ENCODE measurements around the gene UBE2M. TPM values are rescaled to one million over a fixed set of nuclear protein-coding genes. Genes with fewer than 3 reads are reported as not detected.

Gene UBE2M
- total RNA-seq, 2 experiments from 2014 or later = 87.5 to 92.4 TPM

DNA sequence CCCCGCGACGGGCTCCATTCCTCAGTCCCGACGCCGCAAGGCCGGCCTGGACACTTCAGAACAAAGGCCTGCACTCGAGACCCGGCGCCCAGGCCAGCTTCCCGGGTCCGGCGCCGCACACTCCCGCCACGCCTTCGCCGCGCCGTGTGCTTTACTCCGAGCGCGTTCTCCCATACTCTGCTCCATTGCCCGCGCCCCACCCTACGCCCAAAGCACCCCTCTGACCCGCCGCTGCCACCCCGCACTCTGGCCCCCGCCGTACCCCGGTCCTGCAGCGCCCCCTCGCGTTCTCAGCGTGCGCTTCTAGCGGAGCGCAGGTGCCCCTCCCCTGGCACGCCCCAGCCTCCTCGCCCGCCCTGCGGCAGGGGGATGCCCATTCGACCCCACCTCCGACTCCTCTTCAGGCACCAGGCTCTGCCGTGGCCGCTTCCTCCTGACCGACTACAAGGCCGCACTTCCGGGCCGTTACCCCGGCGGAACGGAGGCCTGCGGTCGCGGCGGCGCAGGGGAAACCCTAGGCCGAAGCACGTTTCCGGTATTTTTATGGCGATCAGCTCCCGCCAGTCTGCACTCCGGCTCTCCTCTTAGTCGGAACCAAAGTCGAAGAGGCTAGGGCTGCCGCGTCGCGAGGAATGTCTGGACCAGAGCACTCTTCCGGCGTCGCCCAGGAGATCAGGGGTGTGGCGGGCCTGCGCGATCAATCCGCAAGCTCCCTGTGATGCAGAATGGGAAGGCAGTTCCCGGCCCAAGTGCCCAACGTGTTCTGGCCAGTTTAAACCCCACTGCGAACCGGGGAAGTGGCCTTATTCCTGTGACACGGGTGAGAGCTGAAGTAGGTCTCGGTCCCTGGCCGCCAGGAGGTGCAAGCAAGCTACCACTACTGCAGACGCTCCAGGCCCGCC lies 38.8 kb downstream of the UBE2M start, which contains the start of gene ZBTB45:
TSS of gene ZBTB45 (minus strand) at position 456 of the 902 bp plus-strand sequence. CDS start 2,137 bp downstream, outside the sequence.
- peak; percentile 92 for DNase-seq
- Mint-ChIP-seq H3K4me3 (peak within 1 kb of the TSS; percentile 94), H3K4me1 (peaks cover 46% of the 10 kb centered on the region), H3K9me3 (no peaks in the 10 kb centered on the region), H3K27ac (peak within 1 kb of the TSS; percentile 99), H3K36me3 (ENCODE audit: low read depth) (peaks cover 31% of the 10 kb centered on the region), H3K27me3 (no peaks in the 10 kb centered on the region)
- POLR2A ChIA-PET = interaction anchor here (0.7 to 4.2 kb wide), 35 partner anchors 9 to 838 kb away, joined by 3 to 57 read pairs (median 4); partner anchors contain the start of genes CHMP2A, ERVK3-1, MZF1 and RPS5
- CTCF ChIA-PET = interaction anchor here (0.6 to 3.0 kb wide), 46 partner anchors 9 to 517 kb away, joined by 3 to 49 read pairs (median 4); partner anchors contain the start of genes CHMP2A, TRIM28, UBE2M and ZNF132

DNA sequence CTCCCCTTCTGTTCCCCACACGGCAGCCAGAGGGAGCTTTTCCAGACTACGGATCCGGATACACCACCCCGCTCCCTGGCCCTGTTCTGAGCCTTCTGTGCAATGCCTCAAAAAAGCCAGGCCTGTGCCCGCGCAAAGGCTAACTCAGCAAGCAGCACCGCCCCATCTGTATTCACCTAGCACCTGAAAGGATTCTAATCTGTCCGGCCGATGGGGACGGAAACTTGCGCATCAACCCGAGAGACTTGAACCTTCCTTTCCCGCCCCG lies 39.4 kb downstream of the UBE2M start:
- ChIA-PET POLR2A (interaction anchor here (0.9 to 4.2 kb wide), 20 partner anchors 9 to 365 kb away, joined by 3 to 57 read pairs (median 4); partner anchors contain the start of genes CHMP2A, MZF1, RPS5 and TRIM28), CTCF (interaction anchor here (0.7 to 3.0 kb wide), 19 partner anchors 14 to 336 kb away, joined by 3 to 49 read pairs (median 6); partner anchors contain the start of genes CHMP2A, UBE2M and ZNF274)
- peak; percentile 60 for DNase-seq
- Mint-ChIP-seq H3K4me3 (peak overlapping the region; percentile 94), H3K27me3 (no peaks in the 10 kb centered on the region), H3K9me3 (no peaks in the 10 kb centered on the region), H3K27ac (peak overlapping the region; percentile 99), H3K36me3 (ENCODE audit: low read depth) (peaks cover 31% of the 10 kb centered on the region), H3K4me1 (peaks cover 51% of the 10 kb centered on the region)

DNA sequence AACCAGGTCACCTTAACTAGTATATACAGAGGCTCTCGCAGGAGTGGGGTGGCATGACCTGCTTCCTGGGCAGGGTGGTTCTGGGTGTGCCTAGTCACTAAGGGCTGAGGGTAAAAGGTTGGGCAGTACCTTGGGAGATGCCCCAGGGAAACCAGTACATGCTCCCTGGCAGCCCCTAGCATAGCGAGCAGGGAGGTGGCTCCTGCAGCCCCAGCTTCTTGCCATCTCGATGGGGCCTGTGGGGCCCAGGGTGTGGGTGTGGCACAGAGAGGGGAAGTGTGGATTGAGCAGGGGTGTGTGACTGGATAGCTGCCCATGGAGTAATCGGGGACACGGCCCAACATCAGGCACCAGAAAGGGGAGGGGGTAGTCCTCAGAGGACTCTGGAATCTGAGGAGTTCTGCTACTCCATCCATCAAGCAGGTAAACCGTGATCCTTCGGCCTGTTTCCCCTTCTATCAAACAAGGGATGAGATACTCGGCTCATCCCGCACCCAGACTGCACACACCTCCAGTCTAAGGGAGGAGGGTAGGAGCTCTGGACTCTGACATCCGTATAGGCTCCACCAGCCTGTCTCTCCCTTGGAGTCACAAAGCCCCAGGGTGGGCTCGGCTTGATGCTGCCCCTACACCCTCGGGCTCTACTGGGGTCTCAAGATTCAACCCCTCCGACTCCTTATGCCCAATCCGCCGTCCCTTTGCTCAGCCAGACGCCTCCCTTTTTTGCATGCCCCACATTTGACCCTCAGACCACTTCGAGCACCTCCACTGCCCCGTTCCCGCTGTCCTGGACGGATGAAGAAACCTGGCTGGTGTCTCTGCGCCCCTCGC lies 39.9 kb downstream of the UBE2M start:
- no peak for DNase-seq
- Mint-ChIP-seq H3K9me3 (no peaks in the 10 kb centered on the region), H3K4me1 (peaks cover 57% of the 10 kb centered on the region), H3K27me3 (no peaks in the 10 kb centered on the region), H3K27ac (peak overlapping the region; percentile 99), H3K4me3 (peak overlapping the region; percentile 94), H3K36me3 (ENCODE audit: low read depth) (peaks cover 31% of the 10 kb centered on the region)
- CTCF ChIA-PET = interaction anchor here (0.6 to 3.0 kb wide), 21 partner anchors 14 to 336 kb away, joined by 3 to 49 read pairs (median 6); partner anchors contain the start of genes CHMP2A, UBE2M and ZNF274
- POLR2A ChIA-PET = interaction anchor here (0.9 to 4.2 kb wide), 19 partner anchors 10 to 365 kb away, joined by 3 to 57 read pairs (median 5); partner anchors contain the start of genes CHMP2A, MZF1, RPS5 and TRIM28

DNA sequence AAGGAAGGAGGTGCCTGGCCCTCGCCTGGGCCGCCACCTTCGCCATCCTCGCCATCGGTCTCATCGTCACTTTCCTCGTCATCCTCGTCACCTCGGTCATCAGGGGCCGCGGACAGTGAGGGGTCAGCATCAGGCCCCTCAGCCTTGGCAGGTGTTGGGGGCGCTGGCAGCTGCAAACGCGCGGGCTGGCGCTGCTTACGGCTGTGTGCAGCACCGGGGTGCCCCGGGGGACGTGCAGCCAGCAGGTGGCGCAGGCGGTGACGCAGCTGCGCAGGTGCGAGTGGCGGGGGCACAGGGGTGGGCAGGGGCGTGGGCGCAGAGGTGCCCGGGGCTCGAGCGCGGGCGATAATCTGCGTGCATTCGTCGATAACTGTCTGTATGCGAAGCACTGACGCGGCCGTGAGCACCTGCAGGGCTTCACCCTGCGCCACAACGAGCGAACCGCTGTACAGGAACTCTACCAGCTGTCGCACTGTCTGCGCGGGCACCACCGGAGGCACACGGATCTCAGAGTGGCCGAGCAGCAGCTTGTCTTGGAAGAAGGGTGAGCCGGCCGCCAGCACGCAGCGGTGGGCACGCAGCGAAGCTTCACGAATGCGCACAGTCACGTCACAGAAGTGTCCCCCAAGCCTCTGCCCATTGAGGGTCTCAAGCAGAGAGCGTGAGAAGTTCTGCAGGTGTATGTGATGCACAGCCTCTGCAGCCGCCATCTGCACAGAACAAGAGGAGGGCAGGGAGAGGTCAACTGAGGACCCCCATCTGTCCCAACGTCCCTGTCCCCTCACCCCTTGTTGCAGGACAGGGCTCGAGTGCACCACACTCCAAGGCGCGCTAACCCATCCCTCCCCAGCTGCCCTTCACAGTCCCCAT lies 41.2 kb downstream of the UBE2M start:
- Mint-ChIP-seq H3K36me3 (ENCODE audit: low read depth) (peaks cover 31% of the 10 kb centered on the region), H3K4me1 (peaks cover 60% of the 10 kb centered on the region), H3K27me3 (no peaks in the 10 kb centered on the region), H3K9me3 (no peaks in the 10 kb centered on the region), H3K27ac (peak overlapping the region; percentile 26), H3K4me3 (peak overlapping the region; percentile 21)
- ChIA-PET CTCF (interaction anchor here (1.2 kb wide), 2 partner anchors 63 to 64 kb away, joined by 3 read pairs; no protein-coding TSS in a partner anchor), POLR2A (interaction anchor here (3.3 to 4.2 kb wide), 5 partner anchors 28 to 63 kb away, joined by 19 to 57 read pairs (median 43); partner anchors contain the start of genes CHMP2A, TRIM28 and UBE2M)
- DNase-seq = no peak

DNA sequence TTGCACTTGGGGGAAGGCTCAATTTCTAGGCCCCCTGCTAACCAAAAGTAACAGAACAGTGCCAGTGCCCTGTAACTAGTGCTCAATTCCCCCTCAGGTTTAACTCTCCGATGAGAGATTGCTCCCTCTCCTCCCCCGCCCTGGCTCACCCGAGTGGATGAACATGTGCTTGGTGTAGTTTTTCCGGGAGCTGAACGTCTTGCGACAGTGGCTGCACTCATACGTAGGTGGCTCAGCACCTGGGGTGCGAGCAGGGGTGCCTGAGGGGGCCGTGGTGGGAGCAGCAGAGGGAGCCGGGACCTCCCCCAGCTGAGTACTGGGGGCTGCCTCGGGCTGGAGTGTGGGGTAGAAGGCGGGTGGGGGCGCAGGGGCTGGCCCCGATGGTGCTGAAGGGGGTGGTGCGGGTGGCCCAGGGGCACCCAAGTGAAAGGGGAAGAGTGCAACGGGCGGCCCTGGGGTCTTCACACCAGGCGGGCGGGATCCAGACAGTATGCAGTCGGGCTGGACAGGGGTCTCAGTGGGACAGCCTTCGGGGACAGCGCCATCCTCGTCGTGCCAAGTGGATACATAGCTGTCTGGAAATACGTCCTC lies 42.1 kb downstream of the UBE2M start:
- no peak overlapping the region for H3K4me3 Mint-ChIP-seq
- no peaks in the 10 kb centered on the region for H3K27me3 Mint-ChIP-seq
- no peak for DNase-seq
- H3K9me3 Mint-ChIP-seq = no peaks in the 10 kb centered on the region
- ChIA-PET POLR2A (no interaction called here), CTCF (interaction anchor here (1.2 kb wide), 1 partner anchor 65 kb away, joined by 3 read pairs; no protein-coding TSS in a partner anchor)
- H3K36me3 Mint-ChIP-seq (ENCODE audit: low read depth) = peaks cover 31% of the 10 kb centered on the region
- H3K27ac Mint-ChIP-seq = peak overlapping the region; percentile 59
- H3K4me1 Mint-ChIP-seq = peaks cover 57% of the 10 kb centered on the region

DNA sequence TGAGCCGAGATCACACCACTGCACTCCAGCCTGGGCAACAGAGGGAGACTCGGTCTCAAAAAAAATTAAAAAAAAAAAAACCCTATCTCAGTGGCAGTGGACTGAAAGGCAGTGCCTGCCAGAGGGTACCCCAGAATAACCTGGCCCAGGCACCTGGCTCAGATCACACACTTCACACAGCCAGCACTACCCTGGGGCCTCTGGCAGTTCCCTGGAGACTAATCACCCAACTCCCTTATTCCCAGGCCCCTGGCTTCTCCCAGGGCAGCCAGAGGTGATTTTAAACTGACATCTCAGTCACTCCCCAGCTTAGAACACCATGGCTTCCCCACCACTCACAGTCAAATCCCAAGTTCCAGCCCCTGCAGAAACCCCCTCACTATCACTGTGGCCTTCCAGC lies 43.2 kb downstream of the UBE2M start:
- CTCF ChIA-PET = no interaction called here
- Mint-ChIP-seq H3K27me3 (no peaks in the 10 kb centered on the region), H3K4me3 (peak overlapping the region; percentile 28), H3K27ac (peak overlapping the region; percentile 59), H3K4me1 (peaks cover 53% of the 10 kb centered on the region), H3K36me3 (ENCODE audit: low read depth) (peaks cover 31% of the 10 kb centered on the region), H3K9me3 (no peaks in the 10 kb centered on the region)
- no peak for DNase-seq
- POLR2A ChIA-PET = interaction anchor here (1.2 to 2.5 kb wide), 3 partner anchors 16 to 60 kb away, joined by 3 to 13 read pairs (median 7); partner anchors contain the start of gene CHMP2A

DNA sequence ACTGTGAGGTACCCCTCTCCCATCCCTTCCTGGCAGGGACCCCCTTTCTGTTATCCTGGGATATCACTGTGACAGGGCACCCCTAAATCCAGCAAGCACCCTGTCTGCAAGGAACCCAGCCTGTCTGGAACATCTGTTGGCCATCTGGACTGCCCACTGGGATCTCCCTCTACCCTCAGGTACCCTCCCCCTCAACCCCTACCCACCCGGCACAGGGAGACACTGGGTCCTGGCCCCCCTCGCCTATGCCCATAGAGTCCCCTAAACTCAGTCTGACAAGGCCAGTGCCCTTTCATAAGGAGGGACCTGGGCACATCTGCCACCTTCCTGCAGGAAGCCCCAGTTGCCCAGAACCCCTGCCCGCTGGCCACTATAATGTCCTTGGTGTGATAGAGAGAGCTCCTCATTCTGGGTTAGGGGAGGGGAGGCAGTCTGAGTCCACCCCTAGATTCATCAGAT lies 43.8 kb downstream of the UBE2M start:
- H3K36me3 Mint-ChIP-seq (ENCODE audit: low read depth) = peaks cover 30% of the 10 kb centered on the region

DNA sequence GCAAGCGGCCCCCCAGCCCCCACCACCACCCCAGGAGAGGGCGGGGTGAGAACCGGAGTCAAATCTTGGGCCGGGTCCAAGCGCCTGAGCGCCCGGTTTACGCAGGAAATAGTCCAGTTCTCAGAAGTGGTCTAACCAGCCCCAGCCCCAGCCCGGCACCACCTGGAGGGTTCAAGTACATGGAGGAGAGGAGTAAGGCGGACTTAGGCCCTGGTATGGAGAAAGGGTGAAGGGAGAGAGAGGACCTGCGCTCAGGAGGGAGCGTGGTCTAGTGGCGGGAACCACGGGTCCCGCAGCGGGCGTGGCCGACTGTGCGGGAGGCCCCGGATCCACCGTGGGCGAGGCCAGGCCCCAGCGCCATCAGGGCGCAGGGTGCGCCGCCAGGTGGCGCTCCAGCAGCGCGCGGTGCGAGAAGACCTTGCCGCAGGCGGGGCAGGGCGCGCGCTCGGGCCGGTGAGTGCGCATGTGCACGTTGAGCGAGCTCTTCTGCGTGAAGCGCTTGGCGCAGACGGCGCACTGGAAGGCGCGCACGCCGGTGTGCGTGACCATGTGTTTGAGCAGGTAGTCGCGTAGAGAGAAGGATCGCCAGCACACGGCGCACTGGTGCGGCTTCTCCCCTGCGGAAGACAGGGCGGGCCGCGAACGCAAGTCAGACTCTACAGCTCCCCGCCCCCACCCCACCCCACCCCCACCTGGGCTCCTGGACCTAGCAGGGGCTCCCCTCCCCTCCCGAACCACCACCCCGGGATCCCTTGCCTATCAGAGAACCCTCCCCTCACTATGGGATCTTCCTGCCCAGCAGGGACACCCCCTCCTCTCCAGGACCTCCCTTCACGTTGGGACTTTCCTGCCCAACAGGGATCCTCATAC lies 44.5 kb downstream of the UBE2M start:
- Mint-ChIP-seq H3K27ac (peak overlapping the region; percentile 84), H3K36me3 (ENCODE audit: low read depth) (peaks cover 23% of the 10 kb centered on the region), H3K4me3 (peak overlapping the region; percentile 80), H3K27me3 (no peaks in the 10 kb centered on the region), H3K4me1 (peaks cover 46% of the 10 kb centered on the region), H3K9me3 (no peaks in the 10 kb centered on the region)
- CTCF ChIA-PET = interaction anchor here (0.6 to 2.1 kb wide), 35 partner anchors 8 to 1049 kb away, joined by 3 to 33 read pairs (median 3); partner anchors contain the start of genes CHMP2A, TRIM28, UBE2M and ZNF132
- peak; percentile 97 for DNase-seq
- POLR2A ChIA-PET = interaction anchor here (0.8 to 2.5 kb wide), 12 partner anchors 13 to 330 kb away, joined by 3 to 13 read pairs (median 5); partner anchors contain the start of genes CHMP2A, TRIM28, UBE2M and ZNF274

More for the DNA sequence above, 43.8 kb downstream of the UBE2M start:
- Mint-ChIP-seq H3K9me3 (no peaks in the 10 kb centered on the region), H3K27me3 (no peaks in the 10 kb centered on the region), H3K4me3 (peak overlapping the region; percentile 80), H3K27ac (peak overlapping the region; percentile 76), H3K4me1 (peaks cover 48% of the 10 kb centered on the region)
- DNase-seq = no peak
- CTCF ChIA-PET = interaction anchor here (0.6 to 2.1 kb wide), 34 partner anchors 7 to 1049 kb away, joined by 3 to 33 read pairs (median 3); partner anchors contain the start of genes CHMP2A, TRIM28, UBE2M and ZNF132
- POLR2A ChIA-PET = interaction anchor here (1.0 to 2.5 kb wide), 10 partner anchors 15 to 331 kb away, joined by 3 to 13 read pairs (median 6); partner anchors contain the start of genes CHMP2A, TRIM28, UBE2M and ZNF274

DNA sequence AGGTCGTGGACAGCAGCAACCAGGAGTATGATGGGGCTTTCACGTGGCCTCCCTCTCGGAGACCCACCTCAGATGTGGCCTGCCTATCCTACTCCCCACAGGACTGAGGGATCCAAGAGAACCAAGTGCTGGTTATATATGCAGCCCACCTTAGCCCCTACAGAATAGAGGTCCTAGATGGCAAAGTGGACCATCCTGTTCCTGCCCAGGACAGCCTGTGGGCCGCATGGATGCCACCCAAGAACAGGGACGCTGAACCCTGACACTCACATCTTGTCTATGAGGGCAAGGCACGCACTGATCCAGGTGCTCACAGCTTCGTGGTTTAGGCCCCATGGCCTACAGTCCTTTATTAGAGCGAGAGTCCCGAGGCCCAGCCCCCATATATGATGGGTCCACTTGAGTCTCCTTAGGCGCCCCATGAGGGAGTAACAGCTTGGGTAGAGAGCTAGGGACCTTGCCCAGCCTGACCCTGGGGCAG lies 45.2 kb downstream of the UBE2M start:
- peaks cover 18% of the 10 kb centered on the region for H3K36me3 Mint-ChIP-seq (ENCODE audit: low read depth)
- CTCF ChIA-PET = interaction anchor here (1.0 to 2.1 kb wide), 18 partner anchors 10 to 134 kb away, joined by 3 to 33 read pairs (median 4); partner anchors contain the start of genes CHMP2A and UBE2M
- H3K4me1 Mint-ChIP-seq = peaks cover 40% of the 10 kb centered on the region

More for the DNA sequence above, 45.2 kb downstream of the UBE2M start:
- no peaks in the 10 kb centered on the region for H3K27me3 Mint-ChIP-seq
- peak overlapping the region; percentile 80 for H3K4me3 Mint-ChIP-seq
- H3K27ac Mint-ChIP-seq = peak overlapping the region; percentile 84
- POLR2A ChIA-PET = interaction anchor here (0.8 to 2.5 kb wide), 12 partner anchors 12 to 330 kb away, joined by 3 to 13 read pairs (median 5); partner anchors contain the start of genes CHMP2A, TRIM28, UBE2M and ZNF274
- DNase-seq = no peak
- H3K9me3 Mint-ChIP-seq = no peaks in the 10 kb centered on the region
